NCI-H2171 (cell line): ENCODE data around the gene LALBA.
"Not testable (repeated sequence)": the region's sequence is repeated elsewhere in the genome, so short reads cannot be mapped to it uniquely, and the experiment has no call there.

Experiments
- DNase-seq: peaks from one replicate; lab custom pipeline; 2025; lab: John Stamatoyannopoulos, UW

LALBA gene

DNA sequence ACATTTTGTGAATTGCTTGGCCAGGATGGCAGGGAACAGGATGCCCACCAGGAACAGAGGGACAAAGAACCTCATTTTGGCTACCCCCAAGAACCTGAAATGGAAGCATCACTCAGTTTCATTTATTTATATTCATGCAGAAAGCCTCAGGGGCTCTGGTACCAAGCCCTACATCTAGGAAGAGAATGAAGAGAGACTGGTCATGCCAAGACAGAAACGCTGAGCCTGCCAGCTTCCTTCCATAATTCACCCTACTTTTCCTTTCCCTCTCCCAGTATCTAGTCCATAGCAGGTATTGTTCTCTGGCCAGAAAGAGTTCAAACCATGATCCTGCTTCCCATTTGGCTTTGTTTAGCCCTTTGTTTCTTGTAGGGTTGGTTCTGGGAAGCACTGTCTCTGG is at the start of gene LALBA:
Gene LALBA (minus strand): TSS at position 101 of the 400 bp plus-strand sequence. CDS start 26 bp downstream, at position 75.
- no peak for DNase-seq

DNA sequence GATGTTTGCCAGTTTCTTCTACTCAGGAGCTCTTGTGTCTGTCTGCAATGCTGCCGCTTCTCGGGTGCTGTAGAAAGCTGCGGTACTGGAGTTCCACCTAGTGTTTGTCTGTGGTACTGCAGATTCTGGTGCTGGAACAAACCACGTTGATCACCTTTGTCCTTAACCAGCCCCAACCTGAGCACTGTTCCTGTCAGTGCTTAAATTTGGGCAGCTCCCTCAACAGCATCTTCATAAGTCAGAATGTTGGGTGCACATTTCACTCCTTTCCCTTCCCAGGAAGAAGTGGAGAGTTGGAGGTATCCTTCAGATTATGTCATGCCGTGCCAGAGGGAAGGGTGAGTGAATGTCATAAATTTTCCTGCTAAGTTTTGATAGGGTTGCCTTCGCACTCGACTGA is 48.7 kb upstream of the LALBA start:
- DNase-seq: peak; percentile 13

DNA sequence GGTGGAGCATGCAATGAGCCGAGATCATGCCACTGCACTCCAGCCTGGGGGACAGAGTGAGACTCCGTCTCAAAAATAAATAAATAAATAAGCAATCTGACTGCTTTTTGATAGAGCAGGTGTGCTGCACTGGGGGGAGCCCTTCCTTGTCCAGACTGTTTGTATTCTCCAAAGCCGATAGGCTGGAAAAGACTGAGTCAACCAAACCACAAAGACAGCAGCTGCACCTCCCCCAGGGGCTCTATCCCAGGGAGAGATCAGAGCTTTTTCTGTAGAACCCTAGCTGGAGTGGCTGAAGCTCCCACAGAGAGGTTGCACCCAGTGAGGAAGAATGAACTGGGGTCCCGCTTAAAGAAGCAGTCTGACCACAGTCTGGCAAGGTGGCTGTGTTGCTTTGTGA is 45.8 kb upstream of the LALBA start:
- no peak for DNase-seq

DNA sequence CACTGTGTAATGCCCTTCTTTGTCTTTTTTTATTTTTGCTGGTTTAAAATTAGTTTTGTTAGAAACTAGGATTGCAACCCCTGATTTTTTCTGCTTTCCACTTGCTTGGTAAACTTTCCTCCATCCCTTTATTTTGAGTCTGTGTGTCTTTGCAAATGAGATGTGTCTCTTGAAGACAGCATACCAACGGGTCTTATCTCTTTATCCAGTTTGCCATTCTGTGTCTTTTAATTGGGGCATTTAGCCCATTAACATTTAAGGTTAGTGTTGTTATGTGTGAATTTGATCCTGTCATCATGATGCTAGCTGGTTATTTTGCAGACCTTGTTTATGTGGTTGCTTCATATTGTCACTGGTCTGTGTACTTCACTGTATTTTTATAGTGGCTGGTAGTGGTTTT is 43.5 kb upstream of the LALBA start:
- DNase-seq: no peak

DNA sequence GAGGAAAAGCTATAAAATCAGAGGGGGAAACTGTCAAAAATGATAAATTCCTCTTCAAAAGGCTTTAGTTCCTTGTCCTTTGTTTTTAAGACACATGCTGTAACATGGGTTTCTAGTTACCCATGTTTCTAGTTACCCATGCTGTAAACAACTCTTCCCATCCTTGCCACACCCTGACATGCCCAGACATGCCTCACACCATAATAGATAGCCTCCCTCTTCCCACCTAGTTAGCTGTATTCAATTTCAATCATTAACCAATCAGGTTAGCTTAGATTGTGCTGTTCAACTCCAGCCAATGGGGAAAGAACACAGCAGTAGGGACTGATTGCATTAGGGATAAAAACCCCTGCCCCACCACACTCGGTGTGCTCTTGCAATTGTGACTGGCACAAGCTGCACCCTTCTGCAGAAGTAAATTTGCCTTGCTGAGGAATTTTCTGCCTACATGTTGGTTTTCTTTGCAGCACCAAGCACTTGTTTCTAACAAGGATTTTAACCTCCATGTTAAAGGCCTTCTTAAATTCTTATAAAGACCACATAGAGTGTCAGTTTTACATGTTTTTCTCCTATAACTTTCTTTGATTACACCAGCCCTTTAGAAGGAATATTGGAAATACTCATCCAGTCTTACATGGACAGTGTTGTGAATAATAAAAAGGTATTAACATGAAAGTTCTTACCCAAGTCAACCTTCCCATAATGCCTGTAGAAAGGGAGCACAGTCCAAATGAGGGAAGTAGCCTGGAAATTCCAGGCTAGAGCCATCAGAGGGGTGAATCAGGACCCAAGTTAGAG is 32.5 kb upstream of the LALBA start:
- no peak for DNase-seq

DNA sequence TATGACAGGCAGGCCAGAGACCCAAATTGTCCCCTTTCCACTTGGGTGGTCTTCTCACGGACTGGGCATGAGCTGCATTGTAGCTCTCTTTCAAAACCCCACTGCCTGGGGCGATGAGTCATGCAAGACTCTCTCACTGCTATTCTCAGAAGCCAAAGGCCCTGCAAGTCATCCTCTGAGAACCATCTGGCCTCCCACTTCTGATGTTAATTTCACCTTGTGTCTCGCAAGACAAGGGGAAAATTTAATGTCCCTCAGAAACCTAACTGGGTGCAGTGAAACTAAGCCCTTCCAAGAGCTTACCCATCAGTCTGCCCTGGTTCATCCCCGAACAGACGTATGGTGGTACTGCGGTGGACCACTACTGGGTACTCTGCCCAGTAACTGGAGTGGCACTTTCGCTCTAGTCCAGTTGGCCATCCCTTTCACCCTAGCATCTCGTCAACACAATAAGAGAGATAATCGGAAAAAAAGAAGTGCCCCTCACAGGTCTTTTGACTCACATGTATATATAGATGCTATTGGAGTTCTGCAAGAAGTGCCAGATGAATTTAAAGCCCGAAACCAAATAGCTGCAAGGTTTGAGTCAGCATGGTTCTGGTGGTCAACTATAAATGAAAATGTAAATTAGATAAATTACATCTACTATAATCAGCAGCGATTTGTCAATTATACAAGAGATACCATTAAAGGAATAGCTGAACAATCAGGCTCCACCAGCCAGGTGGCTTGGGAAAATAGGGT is 31.3 kb upstream of the LALBA start:
- DNase-seq: no peak

DNA sequence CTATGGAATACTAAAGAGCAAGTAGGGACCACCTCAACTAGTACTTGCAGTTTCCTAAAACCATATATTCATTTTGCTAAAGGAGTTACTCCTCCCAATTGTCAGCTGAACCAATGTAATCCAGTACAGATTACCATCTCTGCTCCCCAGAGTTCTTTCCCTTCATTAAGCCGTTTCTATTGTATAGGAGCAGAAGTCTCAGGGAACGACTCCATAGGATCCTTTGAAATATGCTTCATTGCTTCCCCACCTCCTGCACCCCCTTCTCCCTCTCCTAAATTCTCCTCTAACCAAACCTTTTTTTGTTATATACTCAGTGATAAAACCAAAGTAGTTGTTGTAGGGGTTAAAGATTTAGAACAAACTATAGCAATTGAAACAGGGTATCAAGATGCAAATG is 30.7 kb upstream of the LALBA start:
- no peak for DNase-seq

DNA sequence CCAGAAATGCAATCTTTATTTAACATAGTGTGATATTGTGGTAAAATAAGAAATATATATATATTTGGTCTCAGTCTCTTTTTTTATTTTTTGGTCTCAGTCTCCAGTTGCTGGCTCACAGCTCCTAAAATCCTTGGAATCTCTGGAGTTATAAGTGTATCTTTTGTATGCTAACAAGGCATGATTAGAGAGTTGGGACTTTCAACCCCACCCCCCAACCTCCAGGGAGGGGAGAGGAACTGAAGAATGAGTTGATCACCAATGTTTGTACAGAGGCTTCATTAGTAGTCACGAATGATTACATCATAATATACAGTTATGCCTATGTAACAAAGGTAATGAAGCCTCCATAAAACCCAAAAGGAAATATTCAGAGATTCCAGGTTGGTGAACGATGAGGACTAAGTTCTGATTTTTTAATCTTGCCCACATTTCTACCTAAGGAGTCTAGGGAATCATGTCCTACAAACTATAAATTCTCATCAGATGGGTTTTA is 22.8 kb upstream of the LALBA start:
- no peak for DNase-seq

DNA sequence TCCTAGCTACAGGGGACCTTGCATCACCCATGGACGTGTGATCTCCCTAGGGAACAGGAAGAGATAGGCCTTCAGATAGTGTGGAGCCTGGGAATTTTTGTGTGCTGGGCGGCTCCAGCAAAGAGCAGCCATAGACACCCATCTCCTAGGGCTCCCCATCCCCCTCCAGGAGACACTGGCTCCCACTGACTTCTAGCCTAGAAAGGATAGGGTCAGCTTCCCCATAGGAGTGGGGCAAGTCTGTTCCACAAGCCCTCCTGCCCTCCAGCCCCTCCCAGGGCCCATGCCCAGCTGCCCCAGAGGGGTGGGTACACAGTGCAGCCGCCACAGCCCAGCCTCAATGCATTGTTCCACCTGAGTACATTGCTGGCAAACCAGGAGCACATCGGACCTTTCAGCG is 16.5 kb upstream of the LALBA start:
- no peak for DNase-seq

DNA sequence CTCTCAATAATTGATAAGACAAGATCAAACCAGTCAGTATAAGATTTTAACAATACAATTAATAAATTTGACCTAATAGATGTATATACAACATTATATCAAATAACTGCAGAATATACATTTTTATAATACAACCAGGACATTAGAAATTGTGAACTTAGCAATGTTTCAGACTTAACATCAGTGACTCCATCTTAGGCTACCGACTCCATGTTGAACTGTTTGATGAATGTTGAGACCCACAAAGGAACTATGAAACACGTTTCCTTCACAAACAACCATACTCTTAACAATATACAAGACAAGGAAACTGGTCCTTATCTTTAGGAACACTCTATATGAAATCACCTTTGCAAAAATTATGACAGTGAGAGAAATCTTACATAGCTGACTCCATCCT is 13.9 kb upstream of the LALBA start:
- DNase-seq: no peak

DNA sequence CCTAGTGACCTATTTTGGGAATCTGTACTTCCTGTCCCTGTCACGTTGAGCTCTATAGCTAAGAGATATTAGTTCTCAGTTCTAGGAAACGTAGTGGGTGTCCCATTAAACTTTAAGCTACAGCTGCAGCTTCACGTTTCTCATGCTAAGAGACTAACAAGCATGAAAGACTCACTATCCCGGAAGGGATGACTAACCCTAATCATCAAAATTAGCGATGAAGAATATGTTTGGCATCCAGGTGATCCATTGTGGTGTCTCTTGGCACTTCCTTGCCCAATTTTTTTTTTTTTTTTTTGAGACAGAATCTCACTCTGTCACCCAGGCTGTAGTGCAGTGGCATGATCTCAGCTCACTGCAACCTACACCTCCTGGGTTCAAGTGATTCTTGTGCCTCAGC is 11.0 kb upstream of the LALBA start:
- DNase-seq: no peak

DNA sequence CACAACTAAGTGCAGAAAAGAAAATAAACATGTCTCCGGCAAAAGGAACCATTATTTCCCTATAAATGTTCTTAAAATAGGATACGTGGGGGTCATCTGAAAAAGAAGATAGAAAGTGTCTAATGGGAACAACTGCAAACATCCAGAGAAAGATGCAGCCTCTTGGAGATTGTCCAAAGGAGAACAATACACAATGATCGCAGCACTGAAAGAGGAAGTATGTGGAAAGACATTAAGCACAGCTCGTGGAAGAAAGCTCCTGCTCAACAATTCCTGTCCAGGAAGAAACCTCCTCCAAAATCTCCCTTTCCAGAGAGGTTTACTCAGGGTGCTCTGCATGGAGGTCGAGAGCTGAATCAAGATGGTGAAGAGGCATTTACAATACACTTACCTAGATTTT is 2.5 kb upstream of the LALBA start:
- no peak for DNase-seq

DNA sequence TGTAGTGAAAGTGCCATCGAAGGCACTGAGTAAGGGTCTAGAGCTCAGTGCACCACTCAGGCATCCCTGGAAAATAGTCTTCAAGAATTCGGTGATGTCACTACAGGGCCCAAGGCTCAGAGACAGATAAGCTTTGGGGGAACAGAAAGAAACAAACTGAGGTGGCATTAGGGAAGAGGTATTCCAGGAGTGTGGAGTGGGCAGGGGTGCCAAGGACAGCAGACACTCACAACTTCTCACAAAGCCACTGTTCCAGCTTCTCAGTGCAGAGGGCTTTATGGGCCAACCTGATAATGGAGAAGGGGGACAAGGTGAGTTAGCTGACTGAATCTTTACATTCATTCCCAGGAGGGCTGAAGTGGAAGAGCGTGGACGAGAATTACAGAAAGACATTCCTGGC is 2.1 kb downstream of the LALBA start:
- DNase-seq: no peak

DNA sequence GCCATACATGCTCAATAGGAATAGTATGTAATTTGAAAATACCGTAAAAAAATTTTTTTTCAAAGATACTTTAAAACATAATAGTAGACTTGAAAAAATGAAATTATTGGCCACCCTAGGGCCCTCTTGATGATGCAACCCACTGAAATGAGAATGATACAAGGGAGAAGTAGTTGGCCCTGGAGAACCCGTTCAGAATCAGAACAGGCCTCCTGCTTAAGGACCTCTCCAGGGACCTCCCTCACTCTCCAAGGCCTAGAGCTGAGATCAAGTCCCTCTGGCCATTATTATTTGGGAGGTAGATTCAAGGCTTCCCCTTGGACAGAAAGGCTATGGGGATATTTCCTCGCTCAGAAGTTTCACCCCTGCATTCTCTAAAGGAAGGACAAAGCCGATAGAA is 11.9 kb downstream of the LALBA start:
- no peak for DNase-seq

DNA sequence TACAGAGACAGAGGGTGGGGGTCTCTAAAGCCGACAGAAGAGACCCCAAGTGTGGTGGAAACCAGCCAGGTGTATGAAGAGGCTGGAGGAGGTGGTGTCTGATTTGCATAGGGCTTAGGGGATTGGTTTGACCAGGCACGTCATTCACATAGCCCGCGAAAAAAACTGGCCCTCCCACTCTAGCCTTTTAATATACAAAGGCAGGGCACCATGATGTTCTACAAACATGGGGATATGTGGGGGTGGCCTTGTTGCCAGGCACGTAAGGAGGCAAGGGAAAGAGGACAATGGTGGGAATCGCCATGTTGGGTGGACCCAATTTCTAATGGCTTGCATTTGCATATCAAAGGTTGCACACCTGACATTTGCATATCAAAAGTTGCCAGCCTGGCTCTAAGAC is 13.2 kb downstream of the LALBA start:
- DNase-seq: no peak

DNA sequence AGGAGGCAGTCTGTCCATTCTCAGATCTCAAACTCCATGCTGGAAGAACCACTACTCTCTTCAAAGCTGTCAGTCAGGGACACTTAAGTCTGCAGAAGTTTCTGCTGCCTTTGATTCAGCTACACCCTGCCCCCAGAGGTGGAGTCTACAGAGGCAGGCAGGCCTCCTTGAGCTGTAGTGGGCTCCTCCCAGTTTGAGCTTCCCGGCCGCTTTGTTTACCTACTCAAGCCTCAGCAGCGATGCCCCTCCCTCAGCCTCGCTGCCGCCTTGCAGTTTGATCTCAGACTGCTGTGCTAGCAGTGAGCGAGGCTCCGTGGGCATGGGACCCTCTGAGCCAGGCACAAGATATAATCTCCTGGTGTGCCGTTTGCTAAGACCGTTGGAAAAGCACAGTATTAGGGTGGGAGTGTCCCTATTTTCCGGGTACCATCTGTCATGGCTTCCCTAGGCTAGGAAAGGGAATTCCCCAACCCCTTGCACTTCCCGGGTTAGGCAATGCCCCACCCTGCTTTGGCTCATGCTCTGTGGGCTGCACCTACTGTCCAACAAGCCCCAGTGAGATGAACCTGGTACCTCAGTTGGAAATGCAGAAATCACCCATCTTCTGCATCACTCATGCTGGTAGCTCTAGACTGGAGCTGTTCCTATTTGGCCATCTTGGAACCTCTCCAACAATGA is 16.0 kb downstream of the LALBA start:
- not testable (repeated sequence) for DNase-seq

DNA sequence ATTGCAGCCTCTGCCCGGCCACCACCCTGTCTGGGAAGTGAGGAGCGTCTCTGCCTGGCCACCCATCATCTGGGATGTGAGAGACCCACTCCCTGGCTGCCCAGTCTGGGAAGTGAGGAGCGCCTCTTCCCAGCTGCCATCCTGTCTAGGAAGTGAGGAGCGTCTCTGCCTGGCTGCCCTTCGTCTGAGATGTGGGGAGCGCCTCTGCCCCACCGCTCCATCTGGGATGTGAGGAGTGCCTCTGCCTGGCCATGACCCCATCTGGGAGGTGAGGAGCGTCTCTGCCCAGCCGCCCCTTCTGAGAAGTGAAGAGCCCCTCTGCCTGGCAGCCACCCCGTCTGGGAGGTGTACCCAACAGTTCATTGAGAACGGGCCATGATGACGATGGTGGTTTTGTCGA is 18.2 kb downstream of the LALBA start:
- DNase-seq: not testable (repeated sequence)

DNA sequence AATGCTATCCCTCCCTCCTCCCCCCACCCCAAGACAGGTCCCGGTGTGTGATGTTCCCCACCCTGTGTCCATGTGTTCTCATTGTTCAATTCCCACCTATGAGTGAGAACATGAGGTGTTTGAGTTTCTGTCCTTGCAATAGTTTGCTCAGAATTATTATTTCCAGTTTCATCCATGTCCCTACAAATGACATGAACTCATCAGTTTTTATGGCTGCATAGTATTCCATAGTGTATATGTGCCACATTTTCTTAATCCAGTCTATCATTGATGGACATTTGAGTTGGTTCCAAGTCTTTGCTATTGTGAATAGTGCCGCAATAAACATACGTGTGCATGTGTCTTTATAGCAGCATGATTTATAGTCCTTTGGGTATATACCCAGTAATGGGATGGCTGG is 22.8 kb downstream of the LALBA start:
- DNase-seq: not testable (repeated sequence)

DNA sequence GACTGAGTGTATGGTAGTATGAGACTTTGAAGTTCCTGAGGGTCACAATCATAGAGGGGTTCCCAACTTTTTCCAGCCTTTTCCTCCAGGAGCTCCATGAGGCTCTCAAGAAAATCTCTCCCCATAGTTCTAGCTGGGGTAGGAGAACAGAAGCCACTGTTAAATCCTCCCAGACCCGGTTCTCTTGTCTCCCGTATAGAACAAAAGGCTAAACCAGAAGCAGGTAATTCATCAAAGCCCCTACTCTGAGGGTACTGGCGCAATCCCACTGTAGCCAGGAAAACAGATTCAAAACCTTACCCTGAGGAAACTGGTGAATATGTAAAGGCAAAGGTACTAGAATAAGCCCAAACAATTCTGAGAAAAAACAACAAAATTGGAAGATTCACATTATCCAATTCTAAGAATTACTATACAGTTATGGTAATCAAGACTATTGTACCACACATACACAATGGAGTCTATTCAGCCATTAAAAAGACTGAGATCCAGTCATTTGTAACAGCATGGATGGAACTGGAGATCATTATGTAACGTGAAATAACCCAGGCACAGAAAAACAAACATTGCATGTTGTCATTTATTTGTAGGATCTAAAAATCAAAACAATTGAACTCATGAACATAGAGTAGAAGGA is 23.9 kb downstream of the LALBA start:
- DNase-seq: no peak

DNA sequence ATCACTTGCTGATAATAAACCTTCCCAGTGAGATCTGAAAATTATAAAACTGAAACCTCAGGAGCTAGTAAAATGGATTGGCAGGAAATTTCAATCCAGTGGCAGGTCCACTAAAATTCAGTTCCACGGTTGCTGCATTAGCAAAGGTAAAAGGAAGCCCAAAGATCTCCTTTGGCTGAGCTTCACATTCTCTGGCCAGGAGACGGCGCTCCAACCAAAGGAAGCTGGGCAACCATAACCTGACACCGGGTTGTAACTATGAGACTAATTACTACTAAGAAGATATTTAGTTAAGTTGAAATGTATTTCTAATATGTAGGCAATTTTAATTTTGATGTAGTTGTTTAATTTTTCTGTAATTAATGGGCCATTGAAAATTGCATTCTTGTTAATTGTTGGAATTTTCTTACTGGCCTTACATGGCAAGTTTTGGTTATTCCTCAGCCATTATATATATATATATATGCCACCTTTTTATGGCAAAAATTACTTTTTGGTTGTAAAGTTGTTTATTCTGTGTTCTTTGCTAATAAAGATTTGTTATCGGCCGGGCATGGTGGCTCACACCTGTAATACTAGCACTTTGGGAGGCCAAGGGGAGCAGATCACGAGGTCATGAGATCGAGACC is 27.4 kb downstream of the LALBA start:
- DNase-seq: no peak

DNA sequence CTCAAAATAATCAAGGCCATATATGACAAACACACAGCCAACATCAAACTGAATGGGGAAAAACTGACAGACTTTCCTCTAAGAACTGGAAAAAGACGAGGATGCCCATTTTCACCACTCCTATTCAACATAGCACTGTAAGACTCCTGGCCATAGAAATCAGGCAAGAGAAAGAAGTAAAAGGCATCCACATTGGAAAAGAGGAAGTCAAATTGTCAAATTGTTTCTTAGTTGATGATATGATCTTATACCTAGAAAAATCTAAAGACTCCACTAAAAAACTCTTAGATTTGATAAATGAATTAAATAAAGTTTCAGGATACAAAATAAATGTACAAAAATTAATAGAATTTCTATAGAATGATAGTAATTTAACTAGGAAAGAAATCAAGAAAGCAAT is 33.2 kb downstream of the LALBA start:
- DNase-seq: no peak

DNA sequence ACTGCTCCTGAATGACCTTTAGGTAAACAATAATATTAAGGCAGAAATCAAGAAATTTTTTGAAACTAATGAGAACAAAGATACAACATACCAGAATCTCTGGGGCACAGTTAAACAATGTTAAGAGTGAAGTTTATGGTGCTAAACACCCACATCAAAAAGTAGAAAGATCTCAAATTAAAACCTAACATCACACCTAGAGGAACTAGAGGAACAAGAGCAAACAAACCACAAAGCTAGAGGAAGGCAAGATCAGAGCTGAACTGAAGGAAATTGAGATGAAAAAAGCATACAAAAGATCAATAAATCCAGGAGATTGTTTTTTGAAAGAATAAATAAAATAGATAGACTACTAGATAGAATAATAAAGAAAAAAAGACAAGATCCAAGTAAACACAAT is 37.2 kb downstream of the LALBA start:
- no peak for DNase-seq
